ENCODE data around the gene LHPP.
"Not testable (repeated sequence)": the region's sequence is repeated elsewhere in the genome, so short reads cannot be mapped to it uniquely, and the experiment has no call there.

Gene LHPP

GRCh38 chr10:124605856-124606812 is 144.5 kb downstream of the LHPP start:
- no peak for DNase-seq (ENCODE audit: low read depth)
- H3K4me3 ChIP-seq (ENCODE audit: low read length), result no peak overlapping the region

GRCh38 chr10:124606822-124607221 is 145.2 kb downstream of the LHPP start:
- DNase-seq (ENCODE audit: low read depth), result no peak
- H3K4me3 ChIP-seq (ENCODE audit: low read length), result no peak overlapping the region
- no peak for TF ChIP-seq CTCF (conservative IDR thresholded peaks at IDR 0.05; ENCODE audit: low read length)

More at GRCh38 chr10:124605856-124606812, 144.5 kb downstream of the LHPP start:
- TF ChIP-seq CTCF (conservative IDR thresholded peaks at IDR 0.05; ENCODE audit: low read length), result no peak

- no peak for TF ChIP-seq CTCF (conservative IDR thresholded peaks at IDR 0.05; ENCODE audit: low read length)
- no peak overlapping the region for H3K4me3 ChIP-seq (ENCODE audit: low read length)
- DNase-seq (ENCODE audit: low read depth), result no peak
Observed at GRCh38 chr10:124607693-124608092, 146.1 kb downstream of the LHPP start.

- DNase-seq (ENCODE audit: low read depth), result no peak
- H3K4me3 ChIP-seq (ENCODE audit: low read length), result no peak overlapping the region
- no peak for TF ChIP-seq CTCF (conservative IDR thresholded peaks at IDR 0.05; ENCODE audit: low read length)
Observed at GRCh38 chr10:124608093-124608721, 146.6 kb downstream of the LHPP start.

GRCh38 chr10:124609698-124610097 is 148.1 kb downstream of the LHPP start:
- H3K4me3 ChIP-seq (ENCODE audit: low read length), result no peak overlapping the region
- no peak for TF ChIP-seq CTCF (conservative IDR thresholded peaks at IDR 0.05; ENCODE audit: low read length)
- no peak for DNase-seq (ENCODE audit: low read depth)

- H3K4me3 ChIP-seq (ENCODE audit: low read length); DNase-seq (ENCODE audit: low read depth): not testable (repeated sequence)
Observed at GRCh38 chr10:124610186-124610585, 148.6 kb downstream of the LHPP start.

- DNase-seq (ENCODE audit: low read depth); H3K4me3 ChIP-seq (ENCODE audit: low read length): not testable (repeated sequence)
Observed at GRCh38 chr10:124610851-124611250, 149.2 kb downstream of the LHPP start.

- no peak overlapping the region for H3K4me3 ChIP-seq (ENCODE audit: low read length)
- no peak for TF ChIP-seq CTCF (conservative IDR thresholded peaks at IDR 0.05; ENCODE audit: low read length)
Observed at GRCh38 chr10:124611738-124612137, 150.1 kb downstream of the LHPP start.

More at GRCh38 chr10:124611738-124612137, 150.1 kb downstream of the LHPP start:
- no peak for DNase-seq (ENCODE audit: low read depth)

Measured in AG10803 (cell line).